Measurements from ENCODE around the gene KRTAP9-9.
"Not testable (repeated sequence)": the region's sequence is repeated elsewhere in the genome, so short reads cannot be mapped to it uniquely, and the experiment has no call there.

The KRTAP9-9 gene

DNA sequence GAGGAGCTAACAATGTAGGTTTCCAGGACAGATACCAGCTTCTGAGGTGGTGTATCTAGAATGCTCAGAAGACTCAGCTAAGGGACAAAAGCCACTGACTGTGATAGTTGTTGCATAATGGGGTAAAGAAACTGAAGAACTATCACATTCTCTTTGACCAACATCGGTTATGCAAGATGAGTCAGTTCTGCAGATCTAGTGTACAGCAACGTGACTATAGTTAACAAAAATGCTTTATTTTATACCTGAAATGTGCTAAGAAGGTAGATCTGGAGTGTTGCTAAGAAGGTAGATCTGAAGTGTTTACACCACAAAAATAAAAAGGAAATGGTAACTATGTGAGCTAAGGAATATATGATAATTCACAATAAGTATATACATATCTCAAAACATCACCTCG lies 12.5 kb downstream of the KRTAP9-9 start:
- DNase-seq, result no peak

GRCh38 chr17:41271323-41271722 lies 16.1 kb downstream of the KRTAP9-9 start:
- DNase-seq, result not testable (repeated sequence)

DNA sequence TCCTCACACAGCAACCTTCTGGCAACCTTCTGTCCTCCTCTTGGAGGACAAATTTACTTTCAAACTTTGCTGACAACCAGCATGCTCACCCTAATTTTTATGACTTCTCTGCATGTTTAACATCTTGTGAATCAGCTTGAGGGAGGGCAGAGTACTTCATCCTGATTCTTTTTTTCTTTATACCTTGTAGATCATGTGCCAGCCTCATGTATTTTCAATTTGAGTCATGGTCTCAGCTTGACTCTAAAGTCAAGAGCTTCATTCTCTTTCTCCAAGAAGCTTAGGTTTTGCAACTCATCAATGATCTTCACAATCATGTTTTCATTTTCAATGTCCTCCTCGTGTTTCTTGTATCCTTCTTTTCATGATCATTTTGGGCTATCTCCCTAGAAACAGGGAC lies 16.7 kb downstream of the KRTAP9-9 start:
- no peak for DNase-seq

- not testable (repeated sequence) for DNase-seq
Measured at GRCh38 chr17:41275648-41276190, 20.5 kb downstream of the KRTAP9-9 start, which contains the start of gene KRTAP9-7. Gene KRTAP9-7 (plus strand): TSS chr17:41275698. CDS start chr17:41275698, 0 bp downstream.

DNA sequence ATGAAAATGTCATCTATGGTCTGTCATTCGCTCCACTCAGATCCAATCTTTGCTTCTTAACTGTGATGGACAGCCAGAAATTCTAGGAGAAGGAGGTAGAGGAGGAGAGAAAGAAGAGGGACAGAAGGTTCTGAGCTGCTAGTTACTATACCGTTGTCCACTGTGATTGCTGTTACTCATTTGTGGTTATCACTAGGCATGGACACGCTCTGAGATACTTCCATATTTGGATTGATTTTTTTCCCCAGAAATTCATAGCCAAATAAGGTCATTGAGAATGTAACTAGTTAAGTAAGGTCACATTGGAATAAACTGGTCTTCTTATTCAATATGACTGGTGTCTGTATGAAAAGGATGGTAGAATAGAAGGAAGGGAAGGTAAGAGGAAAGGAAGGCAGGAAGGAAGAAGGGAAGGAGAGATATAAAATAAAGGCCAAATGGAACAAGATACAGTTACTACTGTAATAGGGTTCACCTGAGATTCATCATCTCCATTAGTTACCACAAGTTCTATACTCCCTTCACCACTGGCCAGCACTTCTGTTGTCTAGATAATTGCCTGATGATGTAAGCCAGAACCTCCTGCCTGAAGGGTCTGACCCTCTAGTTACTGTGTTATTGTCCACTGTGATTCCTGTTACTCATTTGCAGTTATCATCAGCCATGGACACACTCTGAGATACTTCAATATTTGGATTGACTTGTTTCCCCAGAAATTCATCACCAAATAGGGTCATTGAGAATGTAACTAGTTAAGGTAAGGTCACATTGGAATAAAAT lies 23.2 kb downstream of the KRTAP9-9 start:
- no peak for DNase-seq

DNA sequence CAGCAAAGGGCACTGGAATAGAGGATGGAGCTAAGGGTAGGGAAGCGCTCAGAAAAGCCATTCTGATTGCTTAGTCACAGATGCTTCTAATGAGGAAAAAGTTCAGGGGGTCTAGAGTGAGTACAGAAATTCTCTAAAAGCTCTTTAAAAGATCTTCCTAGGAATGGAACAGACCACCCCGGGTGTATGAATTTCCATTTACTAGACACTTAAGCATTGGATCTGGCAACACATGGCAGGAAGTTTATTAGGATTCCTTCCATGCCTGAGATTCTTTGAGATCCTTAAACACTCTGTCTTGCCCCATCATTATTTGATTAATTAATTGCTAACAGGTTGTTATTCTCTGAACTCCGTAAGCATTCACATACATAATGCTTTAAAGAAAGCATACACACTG lies 28.9 kb downstream of the KRTAP9-9 start:
- DNase-seq, result no peak

DNA sequence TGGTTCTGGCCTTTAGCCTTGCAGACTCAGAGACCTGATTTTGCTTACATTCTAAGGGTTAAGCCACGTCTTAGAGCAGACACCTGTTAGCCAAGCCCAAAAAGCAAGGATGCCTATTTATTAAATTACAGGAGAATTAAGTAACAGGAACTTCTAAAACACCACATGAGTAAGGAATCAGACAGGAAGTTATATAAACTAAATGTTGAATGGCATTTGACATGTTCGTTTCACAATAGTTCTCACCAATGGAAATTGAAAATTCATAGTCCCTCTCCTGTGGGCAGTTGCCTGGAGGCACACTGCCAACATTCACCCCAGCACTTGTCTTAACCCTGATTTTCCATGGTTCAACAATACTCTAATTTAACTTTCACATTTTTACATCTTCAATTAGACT lies 29.4 kb downstream of the KRTAP9-9 start:
- DNase-seq, result no peak

DNA sequence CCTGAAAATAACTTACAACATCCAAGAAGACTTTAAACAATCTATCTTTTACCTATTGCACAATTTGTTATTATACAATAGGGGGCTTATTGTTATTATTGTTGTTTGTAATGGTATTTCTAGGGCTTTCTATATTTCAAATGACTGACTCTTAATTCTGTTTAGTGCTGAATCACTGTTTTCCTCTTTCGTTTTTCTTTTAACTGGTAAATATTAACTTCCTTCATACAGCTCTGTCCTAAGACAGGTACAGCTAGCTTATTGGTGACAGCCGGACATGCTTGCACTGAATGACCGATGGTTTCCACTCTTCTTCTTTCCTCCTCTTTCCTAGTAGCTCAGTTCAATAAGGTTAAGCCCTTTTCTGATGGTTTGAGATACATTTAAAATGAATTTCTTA lies 31.9 kb downstream of the KRTAP9-9 start:
- DNase-seq, result no peak

DNA sequence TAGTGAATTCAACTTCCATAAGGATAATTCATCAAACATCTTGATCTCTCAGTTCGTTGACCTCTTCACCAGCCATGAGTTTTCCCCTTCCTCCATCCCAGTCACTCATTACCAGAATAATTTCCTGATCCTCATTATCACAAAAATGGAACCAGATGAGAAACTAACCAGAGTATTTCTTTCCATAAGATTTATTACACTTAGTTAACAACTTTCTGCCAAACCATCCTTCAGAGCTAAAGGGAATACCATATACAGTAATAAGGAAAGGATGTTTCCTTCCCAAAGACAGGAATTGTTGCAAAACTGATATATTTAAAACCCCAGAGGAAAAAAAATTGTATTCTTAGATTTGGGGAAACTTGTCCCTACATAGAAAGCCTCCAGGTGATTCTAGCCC lies 38.8 kb downstream of the KRTAP9-9 start:
- no peak for DNase-seq

GRCh38 chr17:41296846-41297245 lies 41.7 kb downstream of the KRTAP9-9 start:
- DNase-seq, result no peak

- DNase-seq, result no peak
Measured at GRCh38 chr17:41298458-41299135, 43.4 kb downstream of the KRTAP9-9 start.

GRCh38 chr17:41301204-41301790 lies 46.1 kb downstream of the KRTAP9-9 start:
- no peak for DNase-seq

DNA sequence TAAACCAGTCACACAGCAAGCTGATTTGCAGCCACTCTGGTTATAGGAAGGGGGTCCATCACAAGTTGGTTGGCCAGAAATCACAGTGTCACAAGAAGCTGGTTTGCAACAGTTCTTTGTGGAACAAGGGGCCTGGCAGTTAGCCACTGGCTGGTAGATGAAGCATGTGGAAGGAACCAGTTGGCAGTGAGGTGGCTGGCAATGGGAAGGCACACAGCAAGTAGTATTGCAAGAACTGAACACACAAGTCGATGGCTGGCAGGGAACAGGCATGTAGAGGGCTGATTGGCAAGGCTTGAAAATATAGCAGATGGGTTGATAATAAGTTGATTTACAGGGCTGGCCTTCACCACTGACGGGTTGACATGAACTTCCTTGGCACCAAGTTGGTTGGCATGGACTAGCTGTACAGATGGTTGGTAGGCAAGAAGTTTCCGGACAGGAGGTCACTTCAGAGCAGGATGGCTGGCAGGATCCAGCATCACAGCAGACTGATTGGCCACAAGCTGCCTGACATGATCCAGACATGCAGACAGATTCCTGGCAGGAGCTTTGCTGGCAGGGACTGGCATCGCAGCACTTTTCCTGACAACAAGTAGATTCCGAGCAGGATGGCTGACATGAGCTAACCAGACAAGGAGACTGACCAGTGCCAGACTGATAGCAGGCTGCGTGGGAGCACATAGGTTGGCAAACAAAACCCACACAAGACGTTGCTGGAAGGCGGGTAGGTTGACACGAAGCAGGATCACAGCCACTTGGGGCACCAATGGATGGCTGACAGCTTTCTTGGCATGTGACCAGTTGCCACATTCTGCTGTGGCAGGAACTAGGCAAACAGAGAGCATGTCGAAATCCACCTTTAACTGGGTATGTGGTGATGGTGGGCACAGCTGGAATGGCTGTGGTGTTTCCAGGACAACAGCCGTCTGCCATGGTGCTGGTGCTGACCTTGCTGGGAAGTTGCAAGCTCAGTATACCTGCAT lies 47.0 kb downstream of the KRTAP9-9 start, which contains the start of gene KRTAP29-1:
KRTAP29-1 (minus strand) TSS at position 936 of the 986 bp plus-strand sequence; CDS start at position 936, 0 bp downstream.
- DNase-seq, result no peak

DNA sequence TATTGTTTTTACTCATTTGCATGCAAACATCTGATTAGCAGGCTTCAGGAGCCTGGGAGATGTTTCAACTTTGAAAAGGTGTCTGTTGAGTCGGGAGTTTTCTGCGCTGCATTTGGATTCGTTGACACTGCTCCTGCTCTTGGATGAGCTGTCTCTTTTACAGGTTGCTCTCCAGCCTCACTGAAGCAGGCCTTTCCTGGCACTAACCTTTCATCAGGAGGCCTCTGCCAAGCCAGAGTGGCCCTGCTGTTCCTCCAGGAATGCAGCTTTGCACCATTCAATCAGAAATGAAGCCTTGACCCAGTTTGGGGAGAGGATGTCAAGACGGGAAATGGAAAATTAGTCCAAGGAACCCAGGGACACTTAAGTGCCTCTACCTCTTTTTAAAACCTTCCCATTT lies 47.8 kb downstream of the KRTAP9-9 start:
- no peak for DNase-seq

DNA sequence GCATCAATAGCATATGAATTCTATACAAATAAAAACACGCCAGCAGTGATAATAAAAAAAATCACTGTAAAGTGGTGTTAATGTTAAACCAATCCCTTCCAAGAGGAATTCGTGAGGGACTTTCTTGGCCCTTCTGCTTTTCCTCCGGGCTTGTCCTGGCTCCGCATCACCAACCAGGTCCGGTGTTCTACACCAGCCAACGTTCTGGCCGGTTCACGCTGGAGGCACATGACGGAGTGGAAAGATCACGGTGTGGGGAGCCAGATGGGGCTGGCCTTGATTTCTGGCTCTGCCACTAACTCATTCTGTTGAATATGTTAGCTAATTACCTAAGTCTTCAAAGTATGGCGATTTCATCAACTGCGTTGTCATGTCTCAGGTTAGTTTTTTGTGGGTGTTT lies 48.9 kb downstream of the KRTAP9-9 start:
- no peak for DNase-seq

All from NCI-H1092 treated with DMSO at 0.1 percent for 48 hours (cell line).